NT2/D1 (cell line): ENCODE measurements around the gene ACOT8.
A peak's percentile ranks its signal among the peaks of the same experiment; 100 is the strongest.

Experiments used
- DNase-seq: peaks from one replicate; pipeline ENCODE4 v3.0.0-alpha.2; 2011; ENCODE audit warnings: low read depth, low spot score
- H3K27me3 ChIP-seq: 2 replicates; pipeline ENCODE4 v1.6.0; 2011; ENCODE audit warnings: mild to moderate bottlenecking; ENCODE audit not compliant: insufficient read length, insufficient read depth
- H3K36me3 ChIP-seq: 2 replicates; pipeline ENCODE4 v1.6.1; 2011; ENCODE audit warnings: mild to moderate bottlenecking, low read length, mixed read lengths; ENCODE audit not compliant: insufficient read depth, insufficient read length
- H3K4me1 ChIP-seq: 2 replicates; pipeline ENCODE4 v1.5.1; 2011; ENCODE audit not compliant: insufficient read depth, insufficient read length
- H3K4me3 ChIP-seq: 2 replicates; pipeline ENCODE4 v1.5.1; 2011; ENCODE audit warnings: low read depth; ENCODE audit not compliant: insufficient read length
- H3K9ac ChIP-seq: 2 replicates; pipeline ENCODE4 v1.6.0; 2011; ENCODE audit warnings: low read depth; ENCODE audit not compliant: insufficient read length
- H3K9me3 ChIP-seq: 2 replicates; pipeline ENCODE4 v1.5.1; 2011; ENCODE audit warnings: mild to moderate bottlenecking, low read length; ENCODE audit not compliant: insufficient read depth
- SUZ12 ChIP-seq: IDR thresholded peaks from 2 replicates; pipeline ENCODE4 v1.6.1; 2011; ENCODE audit not compliant: insufficient read length, insufficient read depth; ENCODE audit errors: extremely low read depth
- YY1 ChIP-seq: IDR thresholded peaks from 2 replicates; pipeline ENCODE4 v1.6.1; 2011; ENCODE audit not compliant: insufficient read length, insufficient read depth
- ZNF274 ChIP-seq: IDR thresholded peaks from 2 replicates; pipeline ENCODE4 v1.6.1; 2011; ENCODE audit warnings: mild to moderate bottlenecking, low read depth, low read length

Gene ACOT8

DNA sequence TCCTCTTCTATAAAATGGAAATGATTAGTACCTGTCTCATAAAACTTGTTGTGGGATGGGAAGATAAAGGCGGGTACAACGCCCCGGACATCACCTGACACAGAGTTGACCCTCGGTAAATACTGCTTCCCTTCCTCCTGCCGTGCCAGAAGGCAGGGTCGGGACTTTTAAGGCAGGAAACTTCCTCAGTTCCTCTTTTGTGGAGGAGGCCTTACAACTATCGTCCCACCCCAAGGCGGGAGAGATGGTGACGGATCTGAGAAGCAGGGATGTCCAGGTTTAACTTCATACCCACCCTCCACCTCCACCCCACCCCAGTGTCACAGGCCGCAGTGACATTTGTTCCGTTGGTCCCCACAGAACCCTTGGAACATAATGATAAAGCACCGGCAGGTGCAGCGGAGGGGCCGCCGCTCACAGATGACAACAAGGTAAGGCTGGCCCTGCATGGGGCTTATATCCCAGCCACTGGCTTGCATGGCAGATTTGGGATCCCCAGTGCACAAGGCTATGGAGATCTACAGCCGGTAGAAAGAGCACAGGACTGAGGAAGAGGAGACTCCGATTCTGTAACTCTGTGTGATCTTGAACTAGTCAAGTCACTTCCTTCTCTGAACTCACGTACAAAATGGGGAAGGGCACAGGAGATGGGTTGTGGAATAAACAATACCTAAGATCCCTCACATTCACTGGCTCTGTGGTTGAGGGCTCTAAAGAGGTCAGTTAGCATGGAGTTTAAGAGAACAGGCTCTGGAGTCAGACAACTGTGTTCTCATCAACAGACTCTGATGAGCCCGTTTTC lies 64.7 kb downstream of the ACOT8 start:
- Histone ChIP-seq H3K9me3 (no peaks in the 10 kb centered on the region), H3K36me3 (peaks cover 41% of the 10 kb centered on the region), H3K4me3 (peak overlapping the region; percentile 90), H3K27me3 (no peaks in the 10 kb centered on the region), H3K4me1 (no peaks in the 10 kb centered on the region), H3K9ac (peak overlapping the region; percentile 92)
- DNase-seq = no peak
- TF ChIP-seq SUZ12 (no peak), YY1 (no peak), ZNF274 (no peak)
